Muscle layer of colon (tissue), 2 donors: ENCODE results near the gene UBE2D3.

ENCODE experiments used
- H3K27ac ChIP-seq: one replicate; pipeline ENCODE4 v1.7.0; 2013; ENCODE audit warnings: low read depth, mild to moderate bottlenecking, low read length, moderate library complexity
- H3K27me3 ChIP-seq, 2 donors: one replicate each; pipeline ENCODE4 v1.7.0; 2013; ENCODE audit warnings: low read length in 2 of 2, mild to moderate bottlenecking in 2 of 2; ENCODE audit not compliant: insufficient read depth in 2 of 2, control insufficient read depth in 1 of 2
- H3K36me3 ChIP-seq: one replicate; pipeline ENCODE4 v1.7.0; 2013; ENCODE audit warnings: mild to moderate bottlenecking, low read length; ENCODE audit not compliant: insufficient read depth
- H3K4me1 ChIP-seq: one replicate; pipeline ENCODE4 v1.7.0; 2013; ENCODE audit warnings: mild to moderate bottlenecking, low read length; ENCODE audit not compliant: insufficient read depth
- H3K4me3 ChIP-seq, 2 donors: one replicate each; pipeline ENCODE4 v1.7.0; 2013; ENCODE audit warnings: low read length in 2 of 2, low read depth in 1 of 2, mild to moderate bottlenecking in 1 of 2, moderate library complexity in 1 of 2
- H3K9ac ChIP-seq: one replicate; pipeline ENCODE4 v1.7.0; 2013; ENCODE audit warnings: low read length
- H3K9me3 ChIP-seq: one replicate; pipeline ENCODE4 v1.7.0; 2013; ENCODE audit warnings: mild to moderate bottlenecking, low read length
- donor health status: abdominal sarcoma.
- donor health status: Adenocarcinoma of cecum.

The UBE2D3 gene

GRCh38 chr4:102787096-102787881 lies 40.1 kb downstream of the UBE2D3 start:
- H3K9me3 ChIP-seq = no peaks in the 10 kb centered on the region
- H3K27me3 ChIP-seq = no peaks in the 10 kb centered on the region
- H3K4me3 ChIP-seq = no peak overlapping the region
- H3K36me3 ChIP-seq = peaks cover 7% of the 10 kb centered on the region
- no peaks in the 10 kb centered on the region for H3K4me1 ChIP-seq
- no peak overlapping the region for H3K27ac ChIP-seq
- H3K9ac ChIP-seq = no peak overlapping the region

- Histone ChIP-seq H3K27me3 (no peaks in the 10 kb centered on the region), H3K9me3 (no peaks in the 10 kb centered on the region), H3K27ac (no peak overlapping the region), H3K4me3 (no peak overlapping the region), H3K9ac (no peak overlapping the region), H3K36me3 (peaks cover 2% of the 10 kb centered on the region), H3K4me1 (no peaks in the 10 kb centered on the region)
These were observed 41.1 kb downstream of the UBE2D3 start for GRCh38 chr4:102786279-102786678.

GRCh38 chr4:102783006-102783405 lies 44.3 kb downstream of the UBE2D3 start:
- H3K36me3 ChIP-seq = no peaks in the 10 kb centered on the region
- H3K9ac ChIP-seq = no peak overlapping the region
- no peaks in the 10 kb centered on the region for H3K4me1 ChIP-seq
- no peaks in the 10 kb centered on the region for H3K9me3 ChIP-seq
- H3K27ac ChIP-seq = no peak overlapping the region
- H3K27me3 ChIP-seq = no peaks in the 10 kb centered on the region
- H3K4me3 ChIP-seq = no peak overlapping the region

GRCh38 chr4:102781570-102781969 lies 45.8 kb downstream of the UBE2D3 start:
- H3K27ac ChIP-seq = no peak overlapping the region
- no peaks in the 10 kb centered on the region for H3K36me3 ChIP-seq
- no peaks in the 10 kb centered on the region for H3K4me1 ChIP-seq
- H3K9me3 ChIP-seq = no peaks in the 10 kb centered on the region
- H3K9ac ChIP-seq = no peak overlapping the region
- H3K27me3 ChIP-seq = no peaks in the 10 kb centered on the region
- no peak overlapping the region for H3K4me3 ChIP-seq

- H3K4me1 ChIP-seq = no peaks in the 10 kb centered on the region
- H3K27ac ChIP-seq = no peak overlapping the region
These were observed 46.7 kb downstream of the UBE2D3 start for GRCh38 chr4:102780476-102781144.

GRCh38 chr4:102779204-102779603 lies 48.1 kb downstream of the UBE2D3 start:
- Histone ChIP-seq H3K9me3 (no peaks in the 10 kb centered on the region), H3K9ac (no peak overlapping the region), H3K27me3 (no peaks in the 10 kb centered on the region), H3K4me3 (no peak overlapping the region), H3K27ac (no peak overlapping the region), H3K36me3 (no peaks in the 10 kb centered on the region), H3K4me1 (no peaks in the 10 kb centered on the region)

More at GRCh38 chr4:102780476-102781144, 46.7 kb downstream of the UBE2D3 start:
- H3K9me3 ChIP-seq = no peaks in the 10 kb centered on the region
- H3K9ac ChIP-seq = no peak overlapping the region
- no peak overlapping the region for H3K4me3 ChIP-seq
- no peaks in the 10 kb centered on the region for H3K27me3 ChIP-seq
- H3K36me3 ChIP-seq = no peaks in the 10 kb centered on the region

GRCh38 chr4:102778720-102779119 lies 48.6 kb downstream of the UBE2D3 start:
- Histone ChIP-seq H3K4me1 (no peaks in the 10 kb centered on the region), H3K27ac (no peak overlapping the region), H3K36me3 (no peaks in the 10 kb centered on the region), H3K9ac (no peak overlapping the region), H3K27me3 (no peaks in the 10 kb centered on the region), H3K4me3 (no peak overlapping the region), H3K9me3 (no peaks in the 10 kb centered on the region)

GRCh38 chr4:102775805-102776204 lies 51.5 kb downstream of the UBE2D3 start:
- no peak overlapping the region for H3K4me3 ChIP-seq
- no peaks in the 10 kb centered on the region for H3K27me3 ChIP-seq
- no peak overlapping the region for H3K27ac ChIP-seq
- no peak overlapping the region for H3K9ac ChIP-seq
- no peaks in the 10 kb centered on the region for H3K4me1 ChIP-seq
- H3K9me3 ChIP-seq = no peaks in the 10 kb centered on the region
- no peaks in the 10 kb centered on the region for H3K36me3 ChIP-seq

GRCh38 chr4:102774254-102774653 lies 53.1 kb downstream of the UBE2D3 start:
- Histone ChIP-seq H3K4me1 (no peaks in the 10 kb centered on the region), H3K27ac (no peak overlapping the region), H3K36me3 (no peaks in the 10 kb centered on the region), H3K9ac (no peak overlapping the region), H3K9me3 (no peaks in the 10 kb centered on the region), H3K4me3 (no peak overlapping the region), H3K27me3 (no peaks in the 10 kb centered on the region)

GRCh38 chr4:102772738-102773340 lies 54.5 kb downstream of the UBE2D3 start:
- Histone ChIP-seq H3K9me3 (no peaks in the 10 kb centered on the region), H3K27me3 (no peaks in the 10 kb centered on the region), H3K4me3 (no peak overlapping the region), H3K4me1 (no peaks in the 10 kb centered on the region), H3K9ac (no peak overlapping the region), H3K36me3 (no peaks in the 10 kb centered on the region), H3K27ac (no peak overlapping the region)

GRCh38 chr4:102764901-102765300 lies 62.5 kb downstream of the UBE2D3 start:
- no peaks in the 10 kb centered on the region for H3K27me3 ChIP-seq
- no peaks in the 10 kb centered on the region for H3K36me3 ChIP-seq
- H3K27ac ChIP-seq = no peak overlapping the region
- H3K9ac ChIP-seq = no peak overlapping the region
- peaks cover 2% of the 10 kb centered on the region for H3K4me1 ChIP-seq
- H3K9me3 ChIP-seq = no peaks in the 10 kb centered on the region
- H3K4me3 ChIP-seq = no peak overlapping the region
